Activated CD8-positive, alpha-beta T cell treated with anti-CD3 and anti-CD28 coated beads for 36 hours (primary cell): ENCODE results near the gene KCNJ10. TPM values are rescaled to one million over a fixed set of nuclear protein-coding genes. Genes with fewer than 3 reads are reported as not detected.

Experiments
- ATAC-seq: fragments of 200-7000 bp; cut with Tn5 transposase; one replicate; pipeline ENCODE4 v1.10.0; 2021; ENCODE audit warnings: mild to moderate bottlenecking, moderate library complexity
- CTCF ChIA-PET: fragments of 350-600 bp; sonication (Branson Sonifier 250); formaldehyde crosslinking; loops from one replicate; lab custom pipeline; 2021; ENCODE audit warnings: antibody characterized with exemption; lab: Charles Lee
- POLR2A ChIA-PET: fragments of 350-600 bp; sonication (Branson Sonifier 250); formaldehyde crosslinking; loops from one replicate; lab custom pipeline; 2021; ENCODE audit warnings: antibody characterized with exemption; lab: Charles Lee
- DNase-seq: peaks from one replicate; pipeline ENCODE4 v3.0.0-alpha.2; 2020
- H3K27ac Mint-ChIP-seq: one replicate; pipeline ENCODE4 v1.8.0; 2021; ENCODE audit warnings: mild to moderate bottlenecking, mixed read lengths
- H3K27me3 Mint-ChIP-seq: one replicate; pipeline ENCODE4 v1.8.0; 2021; ENCODE audit warnings: mixed read lengths
- H3K36me3 Mint-ChIP-seq: one replicate; pipeline ENCODE4 v1.8.0; 2021; ENCODE audit warnings: low read depth, mixed read lengths
- H3K4me1 Mint-ChIP-seq: one replicate; pipeline ENCODE4 v1.8.0; 2021; ENCODE audit warnings: low read depth, mixed read lengths
- H3K4me3 Mint-ChIP-seq: one replicate; pipeline ENCODE4 v1.8.0; 2021; ENCODE audit warnings: mild to moderate bottlenecking, moderate library complexity, mixed read lengths
- H3K9me3 Mint-ChIP-seq: one replicate; pipeline ENCODE4 v1.8.0; 2021; ENCODE audit warnings: mixed read lengths
- CTCF ChIP-seq: fragments of 200-600 bp; IDR thresholded peaks from one replicate; pipeline ENCODE4 v1.8.0; 2022; ENCODE audit warnings: antibody characterized with exemption, mild to moderate bottlenecking
- intact Hi-C: fragments of 100-400 bp; cut with micrococcal nuclease; formaldehyde crosslinking; loops from one replicate; pipeline ENCODE4 v1.10.0; 2022
- total RNA-seq, 2 experiments: library from RNA; stranded (reverse); gene quantifications; one replicate each; pipeline ENCODE4 v1.2.3, GENCODE V29; 2021

Gene KCNJ10
- total RNA-seq, 2 experiments from 2014 or later: 0.14 to 0.29 TPM

GRCh38 chr1:160066829-160067745 is 2.9 kb downstream of the KCNJ10 start:
- Mint-ChIP-seq H3K27ac (no peak overlapping the region), H3K4me3 (no peak overlapping the region), H3K27me3 (peaks cover 19% of the 10 kb centered on the region), H3K4me1 (peaks cover 16% of the 10 kb centered on the region), H3K36me3 (no peaks in the 10 kb centered on the region), H3K9me3 (no peaks in the 10 kb centered on the region)
- intact Hi-C loops: no loop called here
- ChIA-PET CTCF (interaction anchor here (3.9 to 33.7 kb wide), 3 partner anchors 11 to 22 kb away, joined by 38 to 693 read pairs (median 82); partner anchors contain the start of gene KCNJ9), POLR2A (interaction anchor here (0.8 kb wide), 1 partner anchor 47 kb away, joined by 3 read pairs; no protein-coding TSS in a partner anchor)
- TF ChIP-seq CTCF: no peak
- no peak for DNase-seq
- ATAC-seq: no peak

- H3K36me3 Mint-ChIP-seq: no peaks in the 10 kb centered on the region
- CTCF ChIA-PET: interaction anchor here (2.1 to 33.7 kb wide), 3 partner anchors 15 to 21 kb away, joined by 9 to 693 read pairs (median 67); partner anchors contain the start of gene KCNJ9
These were observed 5.2 kb downstream of the KCNJ10 start for GRCh38 chr1:160064746-160065145.

GRCh38 chr1:160064164-160064563 is 5.8 kb downstream of the KCNJ10 start:
- no peak for TF ChIP-seq CTCF
- Mint-ChIP-seq H3K9me3 (no peaks in the 10 kb centered on the region), H3K4me1 (no peaks in the 10 kb centered on the region), H3K4me3 (no peak overlapping the region), H3K27ac (no peak overlapping the region), H3K36me3 (no peaks in the 10 kb centered on the region), H3K27me3 (peaks cover 2% of the 10 kb centered on the region)
- DNase-seq: no peak
- no peak for ATAC-seq
- intact Hi-C loops: no loop called here
- CTCF ChIA-PET: interaction anchor here (2.1 to 33.7 kb wide), 3 partner anchors 15 to 22 kb away, joined by 9 to 693 read pairs (median 67); partner anchors contain the start of gene KCNJ9
- POLR2A ChIA-PET: interaction anchor here (0.8 to 1.4 kb wide), 2 partner anchors 10 to 20 kb away, joined by 3 read pairs; no protein-coding TSS in a partner anchor

More at GRCh38 chr1:160064746-160065145, 5.2 kb downstream of the KCNJ10 start:
- POLR2A ChIA-PET: interaction anchor here (1.4 kb wide), 1 partner anchor 10 kb away, joined by 3 read pairs; no protein-coding TSS in a partner anchor
- Mint-ChIP-seq H3K4me3 (no peak overlapping the region), H3K9me3 (no peaks in the 10 kb centered on the region), H3K27ac (no peak overlapping the region), H3K27me3 (peaks cover 4% of the 10 kb centered on the region), H3K4me1 (peaks cover 2% of the 10 kb centered on the region)
- no peak for DNase-seq
- no peak for ATAC-seq
- intact Hi-C loops: no loop called here
- TF ChIP-seq CTCF: no peak

GRCh38 chr1:160063176-160063575 is 6.8 kb downstream of the KCNJ10 start:
- no peaks in the 10 kb centered on the region for H3K4me1 Mint-ChIP-seq
- no peak for DNase-seq
- H3K27me3 Mint-ChIP-seq: peaks cover 2% of the 10 kb centered on the region
- POLR2A ChIA-PET: interaction anchor here (0.6 to 0.9 kb wide), 3 partner anchors 16 to 21 kb away, joined by 3 read pairs; no protein-coding TSS in a partner anchor
- no peak for TF ChIP-seq CTCF
- intact Hi-C loops: no loop called here
- H3K9me3 Mint-ChIP-seq: no peaks in the 10 kb centered on the region
- no peak overlapping the region for H3K4me3 Mint-ChIP-seq
- no peak overlapping the region for H3K27ac Mint-ChIP-seq
- CTCF ChIA-PET: interaction anchor here (2.1 to 33.7 kb wide), 3 partner anchors 16 to 23 kb away, joined by 9 to 693 read pairs (median 67); partner anchors contain the start of gene KCNJ9
- ATAC-seq: no peak
- no peaks in the 10 kb centered on the region for H3K36me3 Mint-ChIP-seq
